Fibroblast of skin of right quadriceps (primary cell): ENCODE measurements around the gene TMEM240.
A peak's percentile ranks its signal among the peaks of the same experiment; 100 is the strongest.
"Not testable (repeated sequence)": the region's sequence is repeated elsewhere in the genome, so short reads cannot be mapped to it uniquely, and the experiment has no call there.

ENCODE experiments used
- DNase-seq: peaks from one replicate; pipeline ENCODE4 v3.0.0-alpha.2; 2013

Gene TMEM240

GRCh38 chr1:1522536-1522935 lies 17.9 kb downstream of the TMEM240 start:
- not testable (repeated sequence) for DNase-seq

DNA sequence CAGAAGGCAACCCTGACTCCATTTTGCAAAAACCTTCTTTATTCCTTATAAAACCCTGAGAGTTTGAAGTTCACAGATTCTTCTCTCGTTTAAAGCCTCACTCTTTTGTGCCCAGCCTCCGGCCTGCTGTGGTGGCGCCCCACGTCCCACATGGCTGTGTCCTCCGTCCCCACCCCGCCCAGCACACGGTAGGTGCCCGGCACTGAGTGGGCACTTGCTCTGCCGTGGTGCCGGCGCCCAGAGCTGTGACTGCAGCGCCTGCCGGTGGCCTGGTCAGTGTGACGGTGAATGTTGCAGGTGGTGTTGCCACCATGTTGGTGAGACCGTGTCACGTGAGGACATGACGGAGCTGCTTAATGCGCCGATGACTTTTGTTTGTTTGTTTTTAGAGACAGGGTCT lies 19.1 kb downstream of the TMEM240 start:
- no peak for DNase-seq

GRCh38 chr1:1519805-1520505 lies 20.5 kb downstream of the TMEM240 start:
- DNase-seq, result not testable (repeated sequence)

DNA sequence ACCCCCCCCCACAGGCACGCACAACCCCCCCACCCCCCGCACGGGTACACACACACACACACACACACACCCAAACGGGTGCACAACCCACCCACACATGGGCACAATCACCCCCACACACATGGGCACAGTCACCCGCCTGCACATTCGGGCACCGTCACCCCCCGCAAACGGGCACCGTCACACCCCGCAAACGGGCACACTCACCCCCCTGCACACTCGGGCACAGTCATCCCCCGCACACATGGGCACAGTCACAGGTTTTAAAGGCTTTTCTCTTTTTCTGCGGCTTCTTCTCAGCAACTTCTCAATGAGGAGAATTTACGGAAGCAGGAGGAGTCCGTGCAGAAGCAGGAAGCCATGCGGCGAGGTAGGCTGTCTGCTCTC lies 21.8 kb downstream of the TMEM240 start:
- not testable (repeated sequence) for DNase-seq

GRCh38 chr1:1517973-1518620 lies 22.3 kb downstream of the TMEM240 start:
- no peak for DNase-seq

GRCh38 chr1:1516923-1517322 lies 23.5 kb downstream of the TMEM240 start:
- DNase-seq, result not testable (repeated sequence)

DNA sequence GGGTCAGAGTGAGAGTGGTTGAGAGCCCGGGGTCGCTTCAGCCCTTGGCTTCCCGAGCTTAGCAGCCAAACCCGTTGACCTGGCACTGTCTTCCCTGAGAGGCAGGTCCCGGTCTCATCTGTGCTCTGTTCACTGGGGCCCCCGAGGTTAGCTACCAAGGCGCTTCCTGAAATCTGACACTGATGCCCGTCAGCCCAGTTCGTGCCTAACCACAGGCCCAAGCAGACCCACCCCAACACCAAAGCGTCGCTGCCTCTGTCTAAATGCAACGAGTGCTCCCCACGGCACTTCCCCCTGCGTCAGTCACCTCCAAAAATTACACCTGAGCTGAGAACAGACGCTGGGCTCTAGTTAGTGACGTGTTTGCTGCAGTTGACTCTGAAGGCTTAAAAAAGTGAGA lies 26.0 kb downstream of the TMEM240 start:
- not testable (repeated sequence) for DNase-seq

GRCh38 chr1:1513675-1514074 lies 26.7 kb downstream of the TMEM240 start:
- DNase-seq, result not testable (repeated sequence)

DNA sequence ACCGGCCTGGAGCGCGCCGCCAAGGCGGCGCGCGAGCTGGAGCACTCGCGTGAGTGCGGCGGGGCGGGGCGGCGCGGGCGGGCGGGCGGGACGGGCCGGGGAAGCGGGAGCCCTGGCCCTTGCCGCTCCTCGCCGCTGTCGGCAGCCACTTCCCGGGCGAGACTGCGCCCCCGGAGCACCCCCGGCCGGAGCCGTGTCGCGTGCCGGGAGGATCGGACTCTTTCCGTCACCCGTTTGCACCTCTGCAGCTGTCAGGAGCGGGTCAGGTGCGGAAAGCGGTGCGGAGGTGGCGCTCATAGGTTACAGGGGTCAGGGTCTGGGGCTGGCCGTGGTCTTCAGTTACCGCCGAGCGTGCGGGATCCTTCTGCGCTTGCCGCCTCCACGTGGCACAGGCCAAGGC lies 28.0 kb downstream of the TMEM240 start:
- DNase-seq, result not testable (repeated sequence)

GRCh38 chr1:1511533-1512285 lies 28.7 kb downstream of the TMEM240 start, which contains the start of gene ATAD3A:
TSS of gene ATAD3A (plus strand) at chr1:1512162. CDS start at chr1:1512269, 107 bp downstream.
- DNase-seq, result peak; percentile 98

GRCh38 chr1:1510912-1511532 lies 29.4 kb downstream of the TMEM240 start:
- peak; percentile 20 for DNase-seq

- DNase-seq, result not testable (repeated sequence)
These were observed 31.0 kb downstream of the TMEM240 start for GRCh38 chr1:1509465-1509850.

- not testable (repeated sequence) for DNase-seq
These were observed 31.5 kb downstream of the TMEM240 start for GRCh38 chr1:1508775-1509464.

- no peak for DNase-seq
These were observed 33.1 kb downstream of the TMEM240 start for GRCh38 chr1:1507305-1507704.

GRCh38 chr1:1505801-1506200 lies 34.6 kb downstream of the TMEM240 start:
- DNase-seq, result not testable (repeated sequence)

GRCh38 chr1:1505366-1505798 lies 35.0 kb downstream of the TMEM240 start:
- not testable (repeated sequence) for DNase-seq

GRCh38 chr1:1504777-1505365 lies 35.6 kb downstream of the TMEM240 start:
- DNase-seq, result peak; percentile 43

DNA sequence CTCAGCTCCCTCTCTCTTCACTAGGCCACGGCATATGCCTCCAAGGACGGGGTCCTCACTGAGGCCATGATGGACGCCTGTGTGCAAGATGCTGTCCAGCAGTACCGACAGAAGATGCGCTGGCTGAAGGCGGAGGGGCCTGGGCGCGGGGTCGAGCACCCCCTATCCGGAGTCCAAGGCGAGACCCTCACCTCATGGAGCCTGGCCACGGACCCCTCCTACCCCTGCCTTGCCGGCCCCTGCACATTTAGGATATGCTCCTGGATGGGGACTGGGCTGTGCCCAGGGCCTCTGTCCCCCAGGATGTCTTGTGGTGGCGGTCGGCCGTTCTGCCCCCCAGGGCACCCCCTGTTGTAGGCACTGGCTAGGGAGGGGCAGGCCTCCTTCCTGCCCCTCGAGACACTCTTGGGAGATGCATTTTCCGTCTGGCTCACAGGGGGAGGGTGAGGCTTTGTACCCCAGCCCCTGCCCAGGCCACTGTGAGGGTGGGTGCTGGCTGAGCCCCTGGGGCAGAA lies 44.9 kb downstream of the TMEM240 start:
- not testable (repeated sequence) for DNase-seq

DNA sequence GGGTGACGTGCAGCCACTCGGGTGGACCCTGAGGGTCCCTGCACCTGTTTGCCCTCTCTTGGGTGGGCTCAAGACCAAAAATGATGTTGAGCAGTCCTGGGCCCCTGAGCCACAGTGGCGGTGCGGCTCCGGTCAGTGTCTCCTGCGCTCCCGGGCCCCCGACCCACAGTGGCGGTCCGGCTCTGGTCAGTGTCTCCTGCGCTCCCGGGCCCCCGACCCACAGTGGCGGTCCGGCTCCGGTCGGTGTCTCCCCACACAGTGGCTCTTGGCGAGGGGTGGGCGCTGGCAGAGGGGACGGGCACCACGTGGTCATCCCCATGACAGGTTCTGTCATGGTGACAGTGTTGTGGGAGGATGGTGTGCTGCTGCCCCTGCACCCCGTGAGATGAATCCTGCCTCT lies 46.1 kb downstream of the TMEM240 start:
- DNase-seq, result not testable (repeated sequence)

GRCh38 chr1:1491601-1492000 lies 48.8 kb downstream of the TMEM240 start:
- DNase-seq, result no peak

DNA sequence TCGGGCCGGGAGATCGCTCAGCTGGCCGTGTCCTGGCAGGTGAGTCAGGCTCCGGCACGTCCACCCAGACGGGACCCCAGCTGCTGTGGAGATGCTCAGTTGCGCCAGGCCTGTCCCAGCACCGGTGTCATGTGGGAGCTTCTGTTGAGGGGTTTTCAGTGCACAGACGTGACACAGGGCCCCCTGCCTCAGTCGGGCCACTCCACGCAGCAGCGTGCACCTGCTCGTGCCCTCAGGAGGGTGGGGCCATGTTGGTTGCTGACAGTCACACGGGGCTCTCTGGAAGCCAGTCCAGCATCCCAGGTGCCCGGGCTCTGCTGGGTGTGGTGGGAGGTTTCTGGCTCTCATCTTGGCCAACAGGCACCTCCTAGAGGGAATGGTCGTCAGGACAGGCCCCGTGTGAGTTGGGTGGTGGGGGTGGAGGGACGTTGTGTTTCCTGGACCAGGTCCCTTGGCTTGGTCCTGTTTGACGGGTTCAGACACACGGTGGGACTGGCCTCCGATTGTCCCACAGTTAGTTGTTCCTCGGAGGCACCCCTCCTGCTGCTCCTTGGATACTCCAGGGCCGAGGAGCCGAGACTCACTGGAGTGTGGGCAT lies 49.7 kb downstream of the TMEM240 start:
- no peak for DNase-seq
